Measurements from ENCODE around the gene DLGAP4.

DNA sequence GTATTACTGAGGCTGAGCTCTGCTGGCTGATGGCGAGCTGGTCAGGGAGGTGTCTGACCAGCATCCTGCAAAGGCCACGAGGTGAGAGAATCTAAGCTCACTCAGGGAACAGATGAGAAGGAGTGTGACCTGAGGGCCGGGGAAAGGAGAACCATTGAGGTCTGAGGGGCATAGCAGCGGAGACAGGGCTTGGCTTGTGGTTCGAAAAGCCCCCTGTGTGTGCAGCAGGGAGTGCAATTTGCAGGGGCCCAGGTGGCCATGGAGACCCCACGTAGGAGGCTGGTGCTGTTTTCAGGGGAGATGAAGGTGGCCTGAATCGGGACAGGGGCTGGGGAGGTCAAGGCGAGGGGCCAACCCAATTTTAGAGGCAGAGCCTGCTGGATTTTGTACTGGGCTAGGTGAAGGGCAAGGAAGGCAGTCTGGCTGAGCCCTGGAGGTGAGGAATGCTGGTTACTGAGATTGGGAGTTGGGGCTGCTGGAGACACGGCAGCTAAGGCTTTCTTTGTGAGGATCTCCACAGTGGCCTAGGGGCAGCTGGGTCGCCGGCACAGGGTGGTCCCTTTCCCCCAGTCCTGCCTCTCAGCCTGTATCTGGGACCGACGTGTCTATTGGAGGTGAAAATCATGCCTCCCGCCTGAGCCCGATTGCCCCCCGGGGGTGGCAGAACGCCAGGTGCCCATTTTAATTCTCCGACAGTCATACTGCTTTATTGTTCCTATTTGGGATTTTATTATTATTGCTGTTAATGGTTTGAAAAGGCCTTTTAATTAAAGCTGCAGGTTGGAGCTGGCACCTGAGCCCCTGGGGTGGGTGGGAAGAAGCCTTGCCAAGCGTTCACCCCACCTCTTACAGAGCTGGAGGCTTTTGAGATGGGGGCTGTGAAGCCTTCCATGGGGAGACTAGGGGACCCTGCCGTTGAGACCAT is 28.4 kb downstream of the DLGAP4 start:
- TF ChIP-seq, protein P1, sequence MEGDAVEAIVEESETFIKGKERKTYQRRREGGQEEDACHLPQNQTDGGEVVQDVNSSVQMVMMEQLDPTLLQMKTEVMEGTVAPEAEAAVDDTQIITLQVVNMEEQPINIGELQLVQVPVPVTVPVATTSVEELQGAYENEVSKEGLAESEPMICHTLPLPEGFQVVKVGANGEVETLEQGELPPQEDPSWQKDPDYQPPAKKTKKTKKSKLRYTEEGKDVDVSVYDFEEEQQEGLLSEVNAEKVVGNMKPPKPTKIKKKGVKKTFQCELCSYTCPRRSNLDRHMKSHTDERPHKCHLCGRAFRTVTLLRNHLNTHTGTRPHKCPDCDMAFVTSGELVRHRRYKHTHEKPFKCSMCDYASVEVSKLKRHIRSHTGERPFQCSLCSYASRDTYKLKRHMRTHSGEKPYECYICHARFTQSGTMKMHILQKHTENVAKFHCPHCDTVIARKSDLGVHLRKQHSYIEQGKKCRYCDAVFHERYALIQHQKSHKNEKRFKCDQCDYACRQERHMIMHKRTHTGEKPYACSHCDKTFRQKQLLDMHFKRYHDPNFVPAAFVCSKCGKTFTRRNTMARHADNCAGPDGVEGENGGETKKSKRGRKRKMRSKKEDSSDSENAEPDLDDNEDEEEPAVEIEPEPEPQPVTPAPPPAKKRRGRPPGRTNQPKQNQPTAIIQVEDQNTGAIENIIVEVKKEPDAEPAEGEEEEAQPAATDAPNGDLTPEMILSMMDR (optimal IDR thresholded peaks at IDR 0.05 in 1 of 3, IDR thresholded peaks at IDR 0.05 in 1 of 3, conservative IDR thresholded peaks at IDR 0.05 in 1 of 3; ENCODE audit: extremely low read depth in 1 of 3, insufficient read depth in 2 of 3, low read length in 3 of 3), result no peak
- no peak for TF ChIP-seq EZH2 (IDR thresholded peaks at IDR 0.05; ENCODE audit: low read length)
